Left ventricle myocardium inferior (tissue), 1 donor: Measurements from ENCODE around the gene COL16A1. TPM values are rescaled to one million over a fixed set of nuclear protein-coding genes. Genes with fewer than 3 reads are reported as not detected.
A peak's percentile ranks its signal among the peaks of the same experiment; 100 is the strongest.

Source experiments
- DNase-seq: peaks from one replicate; pipeline ENCODE4 v3.0.0-alpha.2; 2020
- H3K27ac ChIP-seq: fragments of 200-600 bp; replicated peaks from 2 replicates; pipeline ENCODE4 v1.8.0; 2021
- H3K27me3 ChIP-seq: fragments of 200-600 bp; 2 replicates; pipeline ENCODE4 v1.8.0; 2021; ENCODE audit warnings: low read depth
- H3K36me3 ChIP-seq: fragments of 200-600 bp; 2 replicates; pipeline ENCODE4 v1.8.0; 2021
- H3K4me1 ChIP-seq: fragments of 200-600 bp; 2 replicates; pipeline ENCODE4 v1.8.0; 2021
- H3K4me3 ChIP-seq: fragments of 200-600 bp; 2 replicates; pipeline ENCODE4 v1.8.0; 2021; ENCODE audit warnings: mild to moderate bottlenecking, moderate library complexity
- H3K9me3 ChIP-seq: fragments of 200-600 bp; replicated peaks from 2 replicates; pipeline ENCODE4 v1.8.0; 2021
- CTCF ChIP-seq: fragments of 200-600 bp; IDR thresholded peaks from 2 replicates; pipeline ENCODE4 v1.8.0; 2021; ENCODE audit warnings: antibody characterized with exemption, mild to moderate bottlenecking, borderline replicate concordance
- intact Hi-C: fragments of 100-400 bp; cut with micrococcal nuclease; formaldehyde crosslinking; loops from one replicate; pipeline ENCODE4 v1.11.0; 2022
- total RNA-seq: library from RNA; stranded (reverse); fragmentation: NEBNext Ultra II Directional; extraction: Animal tissue kit (Norgen Biotek cat#: 25700); gene quantifications from one replicate; pipeline ENCODE4 v1.2.1, GENCODE V29; 2021
- donor health status: DM: no; HTN: yes; CAD: no; lungs with severe emphysema.

Gene COL16A1
- total RNA-seq, 1 donor from 2014 or later: 18.3 TPM

GRCh38 chr1:31626223-31627207 is 77.3 kb downstream of the COL16A1 start:
- peaks cover 75% of the 10 kb centered on the region for H3K4me1 ChIP-seq
- H3K9me3 ChIP-seq: no peaks in the 10 kb centered on the region
- no peak overlapping the region for H3K4me3 ChIP-seq
- H3K27me3 ChIP-seq: no peaks in the 10 kb centered on the region
- TF ChIP-seq CTCF: no peak
- H3K27ac ChIP-seq: peak overlapping the region; percentile 95
- H3K36me3 ChIP-seq: peaks cover 34% of the 10 kb centered on the region
- no peak for DNase-seq
- intact Hi-C loops: no loop called here

GRCh38 chr1:31625561-31626222 is 78.1 kb downstream of the COL16A1 start:
- Histone ChIP-seq H3K9me3 (no peaks in the 10 kb centered on the region), H3K27me3 (no peaks in the 10 kb centered on the region), H3K36me3 (peaks cover 27% of the 10 kb centered on the region), H3K4me1 (peaks cover 73% of the 10 kb centered on the region), H3K4me3 (no peak overlapping the region), H3K27ac (peak overlapping the region; percentile 95)
- no peak for TF ChIP-seq CTCF
- intact Hi-C loops: no loop called here
- DNase-seq: no peak

- Histone ChIP-seq H3K4me3 (no peak overlapping the region), H3K27ac (peak overlapping the region; percentile 95), H3K4me1 (peaks cover 66% of the 10 kb centered on the region), H3K27me3 (no peaks in the 10 kb centered on the region), H3K36me3 (peaks cover 19% of the 10 kb centered on the region), H3K9me3 (no peaks in the 10 kb centered on the region)
- no peak for TF ChIP-seq CTCF
- DNase-seq: no peak
- intact Hi-C loops: no loop called here
Measured at GRCh38 chr1:31624731-31625514, 78.9 kb downstream of the COL16A1 start.

- no peak overlapping the region for H3K27ac ChIP-seq
Measured at GRCh38 chr1:31624309-31624708, 79.5 kb downstream of the COL16A1 start.

More at GRCh38 chr1:31624309-31624708, 79.5 kb downstream of the COL16A1 start:
- H3K9me3 ChIP-seq: no peaks in the 10 kb centered on the region
- H3K36me3 ChIP-seq: peaks cover 13% of the 10 kb centered on the region
- no peak for DNase-seq
- H3K4me1 ChIP-seq: peaks cover 60% of the 10 kb centered on the region
- intact Hi-C loops: no loop called here
- H3K4me3 ChIP-seq: no peak overlapping the region
- H3K27me3 ChIP-seq: no peaks in the 10 kb centered on the region
- no peak for TF ChIP-seq CTCF
